SK-N-SH treated with all-trans-retinoic acid at 6 μM for 48 hours (cell line): ENCODE data around the gene GPR139.

ENCODE experiments used
- ATAC-seq: fragments of 200-7000 bp; cut with Tn5 transposase; 3 replicates; pipeline ENCODE4 v1.9.1; 2020; ENCODE audit warnings: mild to moderate bottlenecking, moderate library complexity
- BACH2 ChIP-seq: fragments of 250-450 bp; sonication (Bioruptor Pico); IDR thresholded peaks from 2 replicates; pipeline ENCODE4 v1.9.0; 2021; ENCODE audit warnings: mild to moderate bottlenecking, borderline replicate concordance
- ESRRG ChIP-seq: fragments of 250-450 bp; sonication (Bioruptor Pico); IDR thresholded peaks from 2 replicates; pipeline ENCODE4 v1.6.1; 2021; ENCODE audit warnings: mild to moderate bottlenecking
- ISL1 ChIP-seq: fragments of 250-450 bp; sonication (Bioruptor Pico); IDR thresholded peaks from 2 replicates; pipeline ENCODE4 v2.1.2; 2022; ENCODE audit warnings: mild to moderate bottlenecking, moderate library complexity
- OSR1 ChIP-seq: fragments of 250-450 bp; sonication (Bioruptor Pico); IDR thresholded peaks from 2 replicates; pipeline ENCODE4 v1.8.0; 2022; ENCODE audit warnings: moderate library complexity, mild to moderate bottlenecking, inconsistent platforms
- PPARA ChIP-seq: fragments of 250-450 bp; sonication (Bioruptor Pico); IDR thresholded peaks from 2 replicates; pipeline ENCODE4 v1.5.0; 2020; ENCODE audit warnings: mild to moderate bottlenecking, borderline replicate concordance
- RARB ChIP-seq: fragments of 250-450 bp; sonication (Bioruptor Pico); IDR thresholded peaks from 2 replicates; pipeline ENCODE4 v1.8.0; 2021; ENCODE audit warnings: mild to moderate bottlenecking, moderate library complexity
- TCF4 ChIP-seq: fragments of 250-450 bp; sonication (Bioruptor Pico); IDR thresholded peaks from 2 replicates; pipeline ENCODE4 v1.8.0; 2021; ENCODE audit warnings: mild to moderate bottlenecking, moderate library complexity, borderline replicate concordance
- TOX ChIP-seq: fragments of 250-450 bp; sonication (Bioruptor Pico); IDR thresholded peaks from 2 replicates; pipeline ENCODE4 v1.8.0; 2021; ENCODE audit warnings: mild to moderate bottlenecking, moderate library complexity, borderline replicate concordance
- ZC3H10 ChIP-seq: fragments of 250-450 bp; sonication (Bioruptor Pico); IDR thresholded peaks from 2 replicates; pipeline ENCODE4 v1.5.1; 2021; ENCODE audit warnings: mild to moderate bottlenecking, moderate library complexity
- ZFP3 ChIP-seq: fragments of 250-450 bp; sonication (Bioruptor Pico); IDR thresholded peaks from 2 replicates; pipeline ENCODE4 v1.5.0; 2020; ENCODE audit warnings: mild to moderate bottlenecking, moderate library complexity
- ZFP30 ChIP-seq: fragments of 450-650 bp; formaldehyde crosslinking; IDR thresholded peaks from 2 replicates; pipeline ENCODE4 v1.5.0; 2022; ENCODE audit warnings: mild to moderate bottlenecking, moderate library complexity
- ZNF565 ChIP-seq: fragments of 450-650 bp; formaldehyde crosslinking; conservative IDR thresholded peaks from 2 replicates; pipeline ENCODE4 v1.5.0; 2020; ENCODE audit warnings: low read depth, mild to moderate bottlenecking, moderate library complexity
- ZNF70 ChIP-seq: fragments of 450-650 bp; formaldehyde crosslinking; IDR thresholded peaks from 2 replicates; pipeline ENCODE4 v1.5.0; 2020; ENCODE audit warnings: mild to moderate bottlenecking, moderate library complexity
- ZNF8 ChIP-seq: fragments of 450-650 bp; formaldehyde crosslinking; IDR thresholded peaks from 2 replicates; pipeline ENCODE4 v1.5.0; 2020; ENCODE audit warnings: mild to moderate bottlenecking, moderate library complexity
- TF ChIP-seq, protein P1 (sequence below): fragments of 250-450 bp; sonication (Bioruptor Pico); IDR thresholded peaks from 2 replicates; pipeline ENCODE4 v1.5.0; 2020; ENCODE audit warnings: mild to moderate bottlenecking, moderate library complexity
- TF ChIP-seq, protein P2 (sequence below): fragments of 250-450 bp; sonication (Bioruptor Pico); IDR thresholded peaks from 2 replicates; pipeline ENCODE4 v1.8.0; 2020; ENCODE audit warnings: mild to moderate bottlenecking, moderate library complexity, borderline replicate concordance
- TF ChIP-seq, protein P3 (sequence below): fragments of 250-450 bp; sonication (Bioruptor Pico); IDR thresholded peaks from 2 replicates; pipeline ENCODE4 v1.5.1; 2021; ENCODE audit warnings: mild to moderate bottlenecking, moderate library complexity
- TF ChIP-seq, protein P4 (sequence below): fragments of 250-450 bp; sonication (Bioruptor Pico); IDR thresholded peaks from 2 replicates; pipeline ENCODE4 v1.5.1; 2020; ENCODE audit warnings: low read depth, mild to moderate bottlenecking, moderate library complexity
- TF ChIP-seq, protein P5 (sequence below): fragments of 250-450 bp; sonication (Bioruptor Pico); IDR thresholded peaks from 2 replicates; pipeline ENCODE4 v1.8.0; 2021; ENCODE audit warnings: low read depth, mild to moderate bottlenecking, moderate library complexity, borderline replicate concordance

GPR139 gene

DNA sequence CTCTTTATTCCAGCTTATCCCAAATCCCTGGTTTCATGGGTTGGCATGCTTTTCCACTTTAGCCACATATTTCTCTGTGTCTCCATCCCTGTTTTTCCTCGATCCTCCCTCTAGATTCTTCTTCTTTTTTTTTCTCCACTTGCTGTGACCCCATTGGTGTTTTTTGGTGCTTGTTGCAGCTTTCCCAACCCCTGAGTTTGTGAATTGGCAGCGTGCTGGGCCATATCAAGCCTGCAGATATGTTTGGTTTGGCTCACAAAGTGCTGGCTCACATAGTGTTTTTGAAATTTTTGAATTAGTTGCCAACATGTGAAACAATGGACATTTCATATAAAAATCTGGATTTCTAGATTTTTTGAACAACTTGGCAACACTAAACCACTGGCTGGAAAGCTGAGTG, 8.8 kb downstream of the GPR139 start:
- no peak for ATAC-seq
- TF ChIP-seq, protein P1, sequence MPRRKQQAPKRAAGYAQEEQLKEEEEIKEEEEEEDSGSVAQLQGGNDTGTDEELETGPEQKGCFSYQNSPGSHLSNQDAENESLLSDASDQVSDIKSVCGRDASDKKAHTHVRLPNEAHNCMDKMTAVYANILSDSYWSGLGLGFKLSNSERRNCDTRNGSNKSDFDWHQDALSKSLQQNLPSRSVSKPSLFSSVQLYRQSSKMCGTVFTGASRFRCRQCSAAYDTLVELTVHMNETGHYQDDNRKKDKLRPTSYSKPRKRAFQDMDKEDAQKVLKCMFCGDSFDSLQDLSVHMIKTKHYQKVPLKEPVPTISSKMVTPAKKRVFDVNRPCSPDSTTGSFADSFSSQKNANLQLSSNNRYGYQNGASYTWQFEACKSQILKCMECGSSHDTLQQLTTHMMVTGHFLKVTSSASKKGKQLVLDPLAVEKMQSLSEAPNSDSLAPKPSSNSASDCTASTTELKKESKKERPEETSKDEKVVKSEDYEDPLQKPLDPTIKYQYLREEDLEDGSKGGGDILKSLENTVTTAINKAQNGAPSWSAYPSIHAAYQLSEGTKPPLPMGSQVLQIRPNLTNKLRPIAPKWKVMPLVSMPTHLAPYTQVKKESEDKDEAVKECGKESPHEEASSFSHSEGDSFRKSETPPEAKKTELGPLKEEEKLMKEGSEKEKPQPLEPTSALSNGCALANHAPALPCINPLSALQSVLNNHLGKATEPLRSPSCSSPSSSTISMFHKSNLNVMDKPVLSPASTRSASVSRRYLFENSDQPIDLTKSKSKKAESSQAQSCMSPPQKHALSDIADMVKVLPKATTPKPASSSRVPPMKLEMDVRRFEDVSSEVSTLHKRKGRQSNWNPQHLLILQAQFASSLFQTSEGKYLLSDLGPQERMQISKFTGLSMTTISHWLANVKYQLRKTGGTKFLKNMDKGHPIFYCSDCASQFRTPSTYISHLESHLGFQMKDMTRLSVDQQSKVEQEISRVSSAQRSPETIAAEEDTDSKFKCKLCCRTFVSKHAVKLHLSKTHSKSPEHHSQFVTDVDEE: no peak
- no peak for TF ChIP-seq BACH2 (CRISPR knock-in tag)
- no peak for TF ChIP-seq TOX
- no peak for TF ChIP-seq ESRRG (CRISPR knock-in tag)
- no peak for TF ChIP-seq TCF4 (CRISPR knock-in tag)
- TF ChIP-seq RARB: no peak
- TF ChIP-seq, protein P2, sequence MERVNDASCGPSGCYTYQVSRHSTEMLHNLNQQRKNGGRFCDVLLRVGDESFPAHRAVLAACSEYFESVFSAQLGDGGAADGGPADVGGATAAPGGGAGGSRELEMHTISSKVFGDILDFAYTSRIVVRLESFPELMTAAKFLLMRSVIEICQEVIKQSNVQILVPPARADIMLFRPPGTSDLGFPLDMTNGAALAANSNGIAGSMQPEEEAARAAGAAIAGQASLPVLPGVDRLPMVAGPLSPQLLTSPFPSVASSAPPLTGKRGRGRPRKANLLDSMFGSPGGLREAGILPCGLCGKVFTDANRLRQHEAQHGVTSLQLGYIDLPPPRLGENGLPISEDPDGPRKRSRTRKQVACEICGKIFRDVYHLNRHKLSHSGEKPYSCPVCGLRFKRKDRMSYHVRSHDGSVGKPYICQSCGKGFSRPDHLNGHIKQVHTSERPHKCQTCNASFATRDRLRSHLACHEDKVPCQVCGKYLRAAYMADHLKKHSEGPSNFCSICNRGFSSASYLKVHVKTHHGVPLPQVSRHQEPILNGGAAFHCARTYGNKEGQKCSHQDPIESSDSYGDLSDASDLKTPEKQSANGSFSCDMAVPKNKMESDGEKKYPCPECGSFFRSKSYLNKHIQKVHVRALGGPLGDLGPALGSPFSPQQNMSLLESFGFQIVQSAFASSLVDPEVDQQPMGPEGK (CRISPR knock-in tag): no peak
- no peak for TF ChIP-seq ZC3H10 (CRISPR knock-in tag)

DNA sequence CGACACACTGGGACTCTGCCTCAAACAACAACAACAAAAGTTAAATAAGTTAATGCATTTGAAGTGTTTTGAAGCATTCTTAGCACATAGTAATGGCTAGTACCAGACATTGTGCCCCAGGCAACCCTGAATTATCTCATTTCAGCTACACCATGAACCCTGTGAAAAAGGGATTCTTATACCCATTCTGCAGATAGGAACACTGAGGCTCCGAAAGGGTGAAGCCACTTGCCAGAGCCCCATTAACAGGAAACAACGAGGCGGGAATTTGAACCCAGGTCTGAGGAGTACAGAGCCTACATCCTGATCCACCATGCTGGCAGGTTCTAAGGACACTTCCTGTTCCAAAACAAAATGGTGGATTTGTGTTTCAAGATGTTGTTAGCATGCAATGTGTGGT, 9.2 kb downstream of the GPR139 start:
- no peak for TF ChIP-seq TOX
- TF ChIP-seq PPARA (CRISPR knock-in tag): no peak
- TF ChIP-seq, all 23 proteins: peak for 0

DNA sequence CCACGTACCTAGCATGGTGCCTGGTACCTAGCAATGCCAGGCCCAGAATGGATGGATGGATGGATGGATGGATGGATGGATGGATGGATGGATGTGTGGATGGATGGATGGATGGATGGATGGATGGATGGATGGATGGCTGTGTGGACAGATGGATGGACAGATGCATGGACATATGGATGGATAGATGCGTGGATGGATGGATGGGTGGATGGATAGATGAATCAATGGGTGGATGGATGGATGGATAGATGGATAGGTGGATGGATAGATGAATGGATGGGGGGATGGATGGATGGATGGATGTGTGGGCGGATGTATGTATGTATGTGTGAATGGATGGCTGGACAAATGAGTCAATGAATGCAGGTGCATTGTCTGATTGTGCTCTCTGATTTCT, 12.6 kb downstream of the GPR139 start:
- ATAC-seq: no peak
- TF ChIP-seq, protein P3, sequence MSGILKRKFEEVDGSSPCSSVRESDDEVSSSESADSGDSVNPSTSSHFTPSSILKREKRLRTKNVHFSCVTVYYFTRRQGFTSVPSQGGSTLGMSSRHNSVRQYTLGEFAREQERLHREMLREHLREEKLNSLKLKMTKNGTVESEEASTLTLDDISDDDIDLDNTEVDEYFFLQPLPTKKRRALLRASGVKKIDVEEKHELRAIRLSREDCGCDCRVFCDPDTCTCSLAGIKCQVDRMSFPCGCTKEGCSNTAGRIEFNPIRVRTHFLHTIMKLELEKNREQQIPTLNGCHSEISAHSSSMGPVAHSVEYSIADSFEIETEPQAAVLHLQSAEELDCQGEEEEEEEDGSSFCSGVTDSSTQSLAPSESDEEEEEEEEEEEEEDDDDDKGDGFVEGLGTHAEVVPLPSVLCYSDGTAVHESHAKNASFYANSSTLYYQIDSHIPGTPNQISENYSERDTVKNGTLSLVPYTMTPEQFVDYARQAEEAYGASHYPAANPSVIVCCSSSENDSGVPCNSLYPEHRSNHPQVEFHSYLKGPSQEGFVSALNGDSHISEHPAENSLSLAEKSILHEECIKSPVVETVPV: no peak
- TF ChIP-seq, protein P1: no peak
- no peak for TF ChIP-seq TOX

More for the DNA sequence above, 9.2 kb downstream of the GPR139 start:
- no peak for ATAC-seq

DNA sequence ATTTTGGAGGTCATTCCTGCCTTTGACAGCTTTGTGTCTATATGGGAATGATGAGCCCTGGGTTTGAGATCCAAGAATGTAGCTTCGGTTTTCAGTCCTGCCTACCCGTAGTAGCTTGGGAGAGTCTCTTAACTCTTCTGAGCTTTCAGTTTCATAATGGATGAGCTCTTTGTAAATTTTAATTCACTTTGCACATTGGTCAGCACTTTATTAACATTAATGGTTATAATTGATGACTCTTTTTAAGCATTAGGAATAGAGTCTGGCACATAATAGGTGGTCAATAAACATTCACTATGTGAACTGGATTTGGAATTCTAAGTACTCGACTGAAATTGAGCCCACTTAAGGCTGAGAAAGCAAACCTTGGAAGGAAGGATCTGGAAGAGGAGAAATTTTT, 17.3 kb downstream of the GPR139 start:
- no peak for ATAC-seq
- TF ChIP-seq, protein P2 (CRISPR knock-in tag): no peak
- TF ChIP-seq PPARA (CRISPR knock-in tag) (no peak), ZNF70 (no peak), TCF4 (CRISPR knock-in tag) (no peak), ZFP30 (CRISPR knock-in tag) (no peak), RARB (no peak), ZFP3 (CRISPR knock-in tag) (no peak), OSR1 (CRISPR knock-in tag) (no peak), ZNF565 (CRISPR knock-in tag) (no peak), ISL1 (CRISPR knock-in tag) (no peak), ZNF8 (CRISPR knock-in tag) (no peak)
- TF ChIP-seq, protein P4, sequence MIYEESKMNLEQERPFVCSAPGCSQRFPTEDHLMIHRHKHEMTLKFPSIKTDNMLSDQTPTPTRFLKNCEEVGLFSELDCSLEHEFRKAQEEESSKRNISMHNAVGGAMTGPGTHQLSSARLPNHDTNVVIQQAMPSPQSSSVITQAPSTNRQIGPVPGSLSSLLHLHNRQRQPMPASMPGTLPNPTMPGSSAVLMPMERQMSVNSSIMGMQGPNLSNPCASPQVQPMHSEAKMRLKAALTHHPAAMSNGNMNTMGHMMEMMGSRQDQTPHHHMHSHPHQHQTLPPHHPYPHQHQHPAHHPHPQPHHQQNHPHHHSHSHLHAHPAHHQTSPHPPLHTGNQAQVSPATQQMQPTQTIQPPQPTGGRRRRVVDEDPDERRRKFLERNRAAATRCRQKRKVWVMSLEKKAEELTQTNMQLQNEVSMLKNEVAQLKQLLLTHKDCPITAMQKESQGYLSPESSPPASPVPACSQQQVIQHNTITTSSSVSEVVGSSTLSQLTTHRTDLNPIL (CRISPR knock-in tag): no peak
- TF ChIP-seq, protein P5, sequence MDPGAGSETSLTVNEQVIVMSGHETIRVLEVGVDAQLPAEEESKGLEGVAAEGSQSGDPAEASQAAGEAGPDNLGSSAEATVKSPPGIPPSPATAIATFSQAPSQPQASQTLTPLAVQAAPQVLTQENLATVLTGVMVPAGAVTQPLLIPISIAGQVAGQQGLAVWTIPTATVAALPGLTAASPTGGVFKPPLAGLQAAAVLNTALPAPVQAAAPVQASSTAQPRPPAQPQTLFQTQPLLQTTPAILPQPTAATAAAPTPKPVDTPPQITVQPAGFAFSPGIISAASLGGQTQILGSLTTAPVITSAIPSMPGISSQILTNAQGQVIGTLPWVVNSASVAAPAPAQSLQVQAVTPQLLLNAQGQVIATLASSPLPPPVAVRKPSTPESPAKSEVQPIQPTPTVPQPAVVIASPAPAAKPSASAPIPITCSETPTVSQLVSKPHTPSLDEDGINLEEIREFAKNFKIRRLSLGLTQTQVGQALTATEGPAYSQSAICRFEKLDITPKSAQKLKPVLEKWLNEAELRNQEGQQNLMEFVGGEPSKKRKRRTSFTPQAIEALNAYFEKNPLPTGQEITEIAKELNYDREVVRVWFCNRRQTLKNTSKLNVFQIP: no peak
- TF ChIP-seq, protein P1: no peak
